ENCODE results near the gene KRTAP5-2. TPM values are rescaled to one million over a fixed set of nuclear protein-coding genes. Genes with fewer than 3 reads are reported as not detected.

The KRTAP5-2 gene
- total RNA-seq, 1 experiment from 2014 or later: not detected

DNA sequence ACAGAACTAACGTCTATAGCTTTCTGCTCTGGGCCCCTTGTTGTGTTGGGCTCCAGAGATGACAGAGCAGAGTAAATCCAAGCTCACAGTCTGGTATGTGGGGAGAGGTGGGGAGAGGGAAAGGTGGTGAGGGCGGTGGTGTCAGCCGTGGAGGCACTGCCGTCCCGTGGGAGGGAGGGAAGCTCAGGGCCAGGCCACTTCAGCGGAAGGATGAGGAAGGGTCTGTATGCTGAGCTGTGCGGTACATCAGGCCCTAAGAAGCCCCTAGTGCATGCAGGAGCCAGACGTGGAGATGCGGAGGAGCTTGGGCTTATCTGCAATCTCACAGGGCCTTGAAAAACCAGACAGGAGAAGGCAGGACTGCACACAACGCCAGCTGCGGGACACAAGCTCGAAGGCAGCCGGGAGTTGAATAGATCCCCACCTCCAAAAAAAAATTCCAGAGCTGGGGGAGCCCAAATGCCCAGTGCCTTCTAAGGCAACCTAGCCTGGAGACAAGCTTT lies 33.0 kb upstream of the KRTAP5-2 start:
- no peak overlapping the region for H2AFZ ChIP-seq
- peaks cover 70% of the 10 kb centered on the region for H3K27me3 ChIP-seq (ENCODE audit: insufficient read depth, low read depth)
- H3K4me3 ChIP-seq: no peak overlapping the region
- CTCF ChIA-PET: no interaction called here
- no peak overlapping the region for H3K27ac ChIP-seq
- no peak for DNase-seq
- H3K9me3 ChIP-seq (ENCODE audit: insufficient read depth, low read depth): no peaks in the 10 kb centered on the region
- H4K20me1 ChIP-seq (ENCODE audit: insufficient read depth): no peaks in the 10 kb centered on the region
- H3K4me2 ChIP-seq: no peak overlapping the region
- intact Hi-C loops (cut with micrococcal nuclease; ENCODE audit: unreplicated experiment): no loop called here
- H3K79me2 ChIP-seq (ENCODE audit: low read depth): no peaks in the 10 kb centered on the region
- POLR2A ChIA-PET (ENCODE audit: unreplicated experiment): no interaction called here
- H3K36me3 ChIP-seq (ENCODE audit: low read depth): no peaks in the 10 kb centered on the region
- H3F3A ChIP-seq (ENCODE audit: insufficient read depth, low read depth): no peaks in the 10 kb centered on the region
- BruUV-seq (replicated peaks): no TSS peak
- no peaks in the 10 kb centered on the region for H3K9me2 ChIP-seq (ENCODE audit: insufficient read depth)
- no peak for TF ChIP-seq CTCF (conservative IDR thresholded peaks at IDR 0.05)
- no peak for TF ChIP-seq EZH2 (IDR thresholded peaks at IDR 0.05; ENCODE audit: low read depth)
- H3K4me1 ChIP-seq (replicated peaks; ENCODE audit: insufficient read depth): no peaks in the 10 kb centered on the region

- H3K9me2 ChIP-seq (ENCODE audit: insufficient read depth): no peaks in the 10 kb centered on the region
- no peaks in the 10 kb centered on the region for H3K79me2 ChIP-seq (ENCODE audit: low read depth)
- no peaks in the 10 kb centered on the region for H3K9me3 ChIP-seq (ENCODE audit: insufficient read depth, low read depth)
- H3K36me3 ChIP-seq (ENCODE audit: low read depth): no peaks in the 10 kb centered on the region
- POLR2A ChIA-PET (ENCODE audit: unreplicated experiment): no interaction called here
- H3K4me2 ChIP-seq: no peak overlapping the region
- intact Hi-C loops (cut with micrococcal nuclease; ENCODE audit: unreplicated experiment): no loop called here
- peaks cover 71% of the 10 kb centered on the region for H3K27me3 ChIP-seq (ENCODE audit: insufficient read depth, low read depth)
- H2AFZ ChIP-seq: no peak overlapping the region
- H3K4me3 ChIP-seq: no peak overlapping the region
- no peak overlapping the region for H3K27ac ChIP-seq
- BruUV-seq (replicated peaks): no TSS peak
- DNase-seq: no peak
- no peaks in the 10 kb centered on the region for H3F3A ChIP-seq (ENCODE audit: insufficient read depth, low read depth)
- TF ChIP-seq CTCF (conservative IDR thresholded peaks at IDR 0.05) (no peak), EZH2 (IDR thresholded peaks at IDR 0.05; ENCODE audit: low read depth) (no peak)
- H4K20me1 ChIP-seq (ENCODE audit: insufficient read depth): no peaks in the 10 kb centered on the region
- CTCF ChIA-PET: interaction anchor here (0.6 kb wide), 1 partner anchor 77 kb away, joined by 3 read pairs; no protein-coding TSS in a partner anchor
- H3K4me1 ChIP-seq (replicated peaks; ENCODE audit: insufficient read depth): no peaks in the 10 kb centered on the region
Measured at GRCh38 chr11:1630271-1630670, 32.2 kb upstream of the KRTAP5-2 start.

DNA sequence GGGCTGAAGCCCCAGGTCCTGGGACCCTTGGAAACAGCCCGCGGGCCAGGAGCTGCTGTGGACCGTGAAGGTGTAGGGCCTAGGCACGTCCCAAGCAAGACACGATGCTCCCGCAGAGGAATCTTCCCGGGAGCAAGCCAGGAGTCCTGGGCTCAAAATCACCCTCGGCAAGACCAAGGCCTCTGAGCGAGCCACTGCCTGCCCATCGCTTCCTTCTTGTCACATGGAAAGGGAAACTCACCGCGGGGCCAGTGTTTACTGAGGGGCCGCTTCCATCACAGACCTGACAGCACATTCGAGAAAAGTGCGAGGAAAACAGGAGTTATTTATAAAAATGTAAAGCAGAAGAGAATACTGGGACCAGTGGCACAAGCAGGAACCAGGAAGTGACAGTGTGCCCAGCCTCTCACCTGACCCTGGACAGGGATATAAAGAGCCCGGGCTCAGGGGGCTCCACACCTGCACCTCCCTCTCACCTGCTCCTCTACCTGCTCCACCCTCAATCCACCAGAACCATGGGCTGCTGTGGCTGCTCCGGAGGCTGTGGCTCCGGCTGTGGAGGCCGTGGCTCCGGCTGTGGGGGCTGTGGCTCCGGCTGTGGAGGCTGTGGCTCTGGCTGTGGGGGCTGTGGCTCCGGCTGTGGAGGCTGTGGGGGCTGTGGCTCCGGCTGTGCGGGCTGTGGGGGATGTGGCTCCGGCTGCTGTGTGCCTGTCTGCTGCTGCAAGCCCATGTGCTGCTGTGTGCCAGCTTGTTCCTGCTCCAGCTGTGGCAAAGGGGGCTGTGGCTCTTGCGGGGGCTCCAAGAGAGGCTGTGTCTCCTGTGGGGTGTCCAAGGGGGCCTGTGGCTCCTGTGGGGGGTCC lies 31.5 kb upstream of the KRTAP5-2 start, which contains the start of gene KRTAP5-5:
Gene KRTAP5-5 (plus strand): TSS at position 450 of the 860 bp plus-strand sequence. CDS start 66 bp downstream, at position 516.
- no peaks in the 10 kb centered on the region for H4K20me1 ChIP-seq (ENCODE audit: insufficient read depth)
- ChIA-PET POLR2A (ENCODE audit: unreplicated experiment) (no interaction called here), CTCF (interaction anchor here (0.6 kb wide), 1 partner anchor 76 kb away, joined by 3 read pairs; no protein-coding TSS in a partner anchor)
- no peaks in the 10 kb centered on the region for H3K36me3 ChIP-seq (ENCODE audit: low read depth)
- TF ChIP-seq CTCF (conservative IDR thresholded peaks at IDR 0.05) (no peak), EZH2 (IDR thresholded peaks at IDR 0.05; ENCODE audit: low read depth) (no peak)
- no peak within 1 kb of the TSS for H3K27ac ChIP-seq
- no peak within 1 kb of the TSS for H2AFZ ChIP-seq
- no peak within 1 kb of the TSS for H3K4me3 ChIP-seq
- BruUV-seq (replicated peaks): no TSS peak
- H3K9me3 ChIP-seq (ENCODE audit: insufficient read depth, low read depth): no peaks in the 10 kb centered on the region
- H3K4me1 ChIP-seq (replicated peaks; ENCODE audit: insufficient read depth): no peaks in the 10 kb centered on the region
- H3K27me3 ChIP-seq (ENCODE audit: insufficient read depth, low read depth): peaks cover 73% of the 10 kb centered on the region
- no peaks in the 10 kb centered on the region for H3F3A ChIP-seq (ENCODE audit: insufficient read depth, low read depth)
- H3K9me2 ChIP-seq (ENCODE audit: insufficient read depth): no peaks in the 10 kb centered on the region
- no peaks in the 10 kb centered on the region for H3K79me2 ChIP-seq (ENCODE audit: low read depth)
- intact Hi-C loops (cut with micrococcal nuclease; ENCODE audit: unreplicated experiment): loop anchor here (5.0 kb wide), 1 partner anchor 82 kb away; no protein-coding TSS in a partner anchor
- H3K4me2 ChIP-seq: no peak within 1 kb of the TSS
- no peak for DNase-seq

Measured in PC-9 (cell line).